Esophagus muscularis mucosa (tissue), 4 donors: ENCODE data around the gene LTB4R. TPM values are rescaled to one million over a fixed set of nuclear protein-coding genes. Genes with fewer than 3 reads are reported as not detected.

Experiments used
- DNase-seq: peaks from one replicate; pipeline ENCODE4 v3.0.0-alpha.2; 2017; ENCODE audit errors: extremely low spot score
- H3K27ac ChIP-seq, 4 donors: fragments of 200-600 bp; sonication (generic); replicated peaks in 1 of 4; 1 replicate in 3 of 4; 2 replicates in 1 of 4; pipeline ENCODE4 v1.5.1; 2016 to 2019; ENCODE audit warnings: mild to moderate bottlenecking in 1 of 4
- H3K27me3 ChIP-seq, 4 donors: fragments of 200-600 bp; sonication (generic); one replicate each; pipeline versions ENCODE4 v1.5.1 to v1.6.0; 2016 to 2019
- H3K36me3 ChIP-seq, 4 donors: fragments of 200-600 bp; sonication (generic); one replicate each; pipeline ENCODE4 v1.5.1; 2016 to 2019
- H3K4me1 ChIP-seq, 4 donors: fragments of 200-600 bp; sonication (generic); one replicate each; pipeline ENCODE4 v1.5.1; 2016 to 2019
- H3K4me3 ChIP-seq, 4 donors: fragments of 200-600 bp; sonication (generic); 1 replicate in 2 of 4; 2 replicates in 2 of 4; pipeline ENCODE4 v1.5.1; 2016 to 2019; ENCODE audit warnings: mild to moderate bottlenecking in 4 of 4, moderate library complexity in 1 of 4
- H3K9me3 ChIP-seq, 4 donors: fragments of 200-600 bp; sonication (generic); 1 replicate in 3 of 4; 2 replicates in 1 of 4; pipeline ENCODE4 v1.5.1; 2016 to 2019
- CTCF ChIP-seq, 3 experiments: fragments of 200-600 bp in 2 of 3; fragments of 450-650 bp in 1 of 3; sonication (generic) in 2 of 3; IDR thresholded peaks; one replicate each; pipeline ENCODE4 v1.5.1; 2017 to 2019; ENCODE audit warnings: antibody characterized with exemption in 3 of 3, mild to moderate bottlenecking in 2 of 3, moderate library complexity in 1 of 3
- EP300 ChIP-seq: sonication (generic); formaldehyde crosslinking; IDR thresholded peaks from one replicate; pipeline ENCODE4 v1.6.1; 2017; ENCODE audit warnings: antibody characterized with exemption
- POLR2A ChIP-seq: fragments of 450-650 bp; IDR thresholded peaks from one replicate; pipeline ENCODE4 v1.6.1; 2017; ENCODE audit warnings: antibody characterized with exemption, moderate library complexity, mild to moderate bottlenecking, low read depth
- POLR2AphosphoS5 ChIP-seq, 2 donors: sonication (generic); formaldehyde crosslinking; IDR thresholded peaks; one replicate each; pipeline ENCODE4 v1.6.1; 2017; ENCODE audit warnings: antibody characterized with exemption in 2 of 2
- WGBS: methylation state at CpG from one replicate; pipeline ENCODE4 v1.1.5; 2018; 5-methylcytosine and 5-hydroxymethylcytosine counted together
- intact Hi-C: fragments of 100-400 bp; cut with DNase I; formaldehyde crosslinking; loops from one replicate; pipeline ENCODE4 v1.15.1; 2023
- total RNA-seq, 4 donors: library from RNA; depleted of rRNA; stranded (reverse); fragments of >200 nt; gene quantifications; one replicate each; pipeline versions ENCODE4 v1.1.0 to v1.2.1, GENCODE V29; 2016

Gene LTB4R
- total RNA-seq, 4 donors from 2014 or later: 0.42 to 6.0 (median 2.9) TPM

- no peak for TF ChIP-seq POLR2AphosphoS5 (IDR thresholded peaks at IDR 0.05)
- no peak for TF ChIP-seq EP300
- TF ChIP-seq POLR2A: no peak
- TF ChIP-seq CTCF (IDR thresholded peaks at IDR 0.05): no peak
- no peaks in the 10 kb centered on the region for H3K9me3 ChIP-seq
- H3K4me1 ChIP-seq: peaks cover 0 to 2% (median under 1%) of the 10 kb centered on the region in 4 donors
- intact Hi-C loops: no loop called here
- DNase-seq: no peak
- WGBS: 79% methylated on average over 5 of the region's 6 CpGs
- no peak overlapping the region for H3K4me3 ChIP-seq
- peaks cover 20 to 55% (median 41%) of the 10 kb centered on the region in 4 donors for H3K36me3 ChIP-seq
- H3K27ac ChIP-seq: no peak overlapping the region
- H3K27me3 ChIP-seq: no peaks in the 10 kb centered on the region
Observed at GRCh38 chr14:24264298-24264697, 47.0 kb upstream of the LTB4R start.

GRCh38 chr14:24266344-24267244, 44.7 kb upstream of the LTB4R start:
- 81% methylated on average over 18 of the region's 18 CpGs for WGBS
- no peak overlapping the region for H3K4me3 ChIP-seq
- H3K9me3 ChIP-seq: no peaks in the 10 kb centered on the region
- no peak overlapping the region for H3K27ac ChIP-seq
- peaks cover 0 to 7% (median 7%) of the 10 kb centered on the region in 4 donors for H3K4me1 ChIP-seq
- TF ChIP-seq CTCF (IDR thresholded peaks at IDR 0.05) (no peak), EP300 (no peak), POLR2A (no peak), POLR2AphosphoS5 (IDR thresholded peaks at IDR 0.05) (no peak)
- no peaks in the 10 kb centered on the region for H3K27me3 ChIP-seq
- no peak for DNase-seq
- intact Hi-C loops: no loop called here
- peaks cover 20 to 61% (median 47%) of the 10 kb centered on the region in 4 donors for H3K36me3 ChIP-seq

GRCh38 chr14:24267516-24267915, 43.8 kb upstream of the LTB4R start:
- Histone ChIP-seq H3K36me3 (peaks cover 20 to 61% (median 47%) of the 10 kb centered on the region in 4 donors), H3K4me3 (no peak overlapping the region), H3K4me1 (peaks cover 6 to 13% (median 12%) of the 10 kb centered on the region in 4 donors), H3K27ac (no peak overlapping the region), H3K9me3 (no peaks in the 10 kb centered on the region), H3K27me3 (no peaks in the 10 kb centered on the region)
- WGBS: 94% methylated on average over 9 of the region's 9 CpGs
- TF ChIP-seq POLR2A (no peak), POLR2AphosphoS5 (IDR thresholded peaks at IDR 0.05) (no peak), EP300 (no peak)
- no peak for DNase-seq
- intact Hi-C loops: no loop called here

GRCh38 chr14:24268225-24268624, 43.1 kb upstream of the LTB4R start:
- H3K4me3 ChIP-seq: no peak overlapping the region
- H3K27me3 ChIP-seq: no peaks in the 10 kb centered on the region
- WGBS: 84% methylated on average over 7 of the region's 9 CpGs
- no peak overlapping the region for H3K27ac ChIP-seq
- H3K36me3 ChIP-seq: peaks cover 20 to 61% (median 47%) of the 10 kb centered on the region in 4 donors
- peaks cover 6 to 13% (median 12%) of the 10 kb centered on the region in 4 donors for H3K4me1 ChIP-seq
- no peaks in the 10 kb centered on the region for H3K9me3 ChIP-seq
- DNase-seq: no peak
- intact Hi-C loops: no loop called here
- TF ChIP-seq CTCF (IDR thresholded peaks at IDR 0.05) (no peak), POLR2A (no peak), EP300 (no peak), POLR2AphosphoS5 (IDR thresholded peaks at IDR 0.05) (no peak)

GRCh38 chr14:24269368-24269767, 41.9 kb upstream of the LTB4R start:
- no peak for DNase-seq
- H3K9me3 ChIP-seq: no peaks in the 10 kb centered on the region
- H3K36me3 ChIP-seq: peaks cover 20 to 57% (median 44%) of the 10 kb centered on the region in 4 donors
- H3K27me3 ChIP-seq: no peaks in the 10 kb centered on the region
- WGBS: 95% methylated on average over 8 of the region's 8 CpGs
- intact Hi-C loops: no loop called here
- H3K4me1 ChIP-seq: peaks cover 10 to 13% (median 12%) of the 10 kb centered on the region in 4 donors
- TF ChIP-seq EP300 (no peak), CTCF (IDR thresholded peaks at IDR 0.05) (no peak), POLR2A (no peak), POLR2AphosphoS5 (IDR thresholded peaks at IDR 0.05) (no peak)
- H3K27ac ChIP-seq: no peak overlapping the region
- no peak overlapping the region for H3K4me3 ChIP-seq
